ENCODE results near the gene AOPEP.

DNA sequence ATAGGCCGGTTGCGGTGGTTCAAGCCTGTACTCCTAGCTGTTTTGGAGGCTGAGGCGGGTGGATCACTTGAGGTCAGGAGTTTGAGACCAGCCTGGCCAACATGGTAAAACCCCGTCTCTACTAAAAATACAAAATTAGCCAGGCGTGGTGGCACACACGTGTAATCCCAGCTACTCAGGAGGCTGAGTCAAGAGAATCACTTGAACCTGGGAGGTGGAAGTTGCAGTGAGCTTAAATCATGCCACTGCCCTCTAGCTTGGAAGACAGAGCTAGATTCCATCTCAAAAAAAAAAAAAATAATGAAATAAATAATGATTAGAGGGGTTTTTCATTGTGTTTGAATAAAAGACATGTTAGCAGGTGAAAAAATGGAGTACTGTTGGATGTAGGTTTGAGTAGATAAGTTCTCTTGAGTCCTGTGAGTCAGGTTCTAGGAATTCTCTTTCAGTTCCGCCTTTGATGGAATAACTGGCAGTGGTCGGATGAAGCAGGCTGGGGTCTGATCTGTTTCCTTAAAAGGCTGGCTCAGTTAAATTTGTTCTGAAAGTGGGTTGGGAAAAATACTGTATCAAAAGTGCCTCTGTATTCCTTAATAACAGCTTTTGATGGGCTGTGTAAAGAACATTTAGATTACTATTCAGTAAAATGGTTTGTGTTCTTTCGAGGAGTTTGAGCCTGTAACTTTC is 73.2 kb downstream of the AOPEP start:
- TF ChIP-seq EP300 (IDR thresholded peaks at IDR 0.05) (no peak), POLR2A (IDR thresholded peaks at IDR 0.05) (no peak), POLR2AphosphoS5 (IDR thresholded peaks at IDR 0.05) (peak in 1 of 4 donors; percentile 26)
- TF ChIP-seq, protein P1, sequence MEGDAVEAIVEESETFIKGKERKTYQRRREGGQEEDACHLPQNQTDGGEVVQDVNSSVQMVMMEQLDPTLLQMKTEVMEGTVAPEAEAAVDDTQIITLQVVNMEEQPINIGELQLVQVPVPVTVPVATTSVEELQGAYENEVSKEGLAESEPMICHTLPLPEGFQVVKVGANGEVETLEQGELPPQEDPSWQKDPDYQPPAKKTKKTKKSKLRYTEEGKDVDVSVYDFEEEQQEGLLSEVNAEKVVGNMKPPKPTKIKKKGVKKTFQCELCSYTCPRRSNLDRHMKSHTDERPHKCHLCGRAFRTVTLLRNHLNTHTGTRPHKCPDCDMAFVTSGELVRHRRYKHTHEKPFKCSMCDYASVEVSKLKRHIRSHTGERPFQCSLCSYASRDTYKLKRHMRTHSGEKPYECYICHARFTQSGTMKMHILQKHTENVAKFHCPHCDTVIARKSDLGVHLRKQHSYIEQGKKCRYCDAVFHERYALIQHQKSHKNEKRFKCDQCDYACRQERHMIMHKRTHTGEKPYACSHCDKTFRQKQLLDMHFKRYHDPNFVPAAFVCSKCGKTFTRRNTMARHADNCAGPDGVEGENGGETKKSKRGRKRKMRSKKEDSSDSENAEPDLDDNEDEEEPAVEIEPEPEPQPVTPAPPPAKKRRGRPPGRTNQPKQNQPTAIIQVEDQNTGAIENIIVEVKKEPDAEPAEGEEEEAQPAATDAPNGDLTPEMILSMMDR (IDR thresholded peaks at IDR 0.05): no peak

All from sigmoid colon (tissue), 4 donors.